ENCODE results near the gene RGPD5.
"Not testable (repeated sequence)": the region's sequence is repeated elsewhere in the genome, so short reads cannot be mapped to it uniquely, and the experiment has no call there.

The RGPD5 gene

GRCh38 chr2:109768934-109769333 is 25.2 kb upstream of the RGPD5 start:
- not testable (repeated sequence) for H3K4me2 ChIP-seq (ENCODE audit: low read length, poor library complexity, severe bottlenecking); H3K18ac ChIP-seq (ENCODE audit: low read depth in 1 of 2, low read length in 2 of 2); H2BK120ac ChIP-seq (ENCODE audit: low read depth, low read length); H3K36me3 ChIP-seq (ENCODE audit: control insufficient read depth in 1 of 2, insufficient read depth in 2 of 2, low read depth in 1 of 2, low read length in 2 of 2); H4K91ac ChIP-seq (ENCODE audit: low read length); DNase-seq; H3K4me1 ChIP-seq (ENCODE audit: control insufficient read depth, insufficient read depth, low read depth, low read length); H3K23ac ChIP-seq (ENCODE audit: low read length in 2 of 2); H3K4ac ChIP-seq (ENCODE audit: low read depth in 1 of 2, low read length in 2 of 2); H2BK15ac ChIP-seq (ENCODE audit: low read depth, poor library complexity, severe bottlenecking); H2AK5ac ChIP-seq (ENCODE audit: low read length, severe bottlenecking); H3K9me3 ChIP-seq (ENCODE audit: control insufficient read depth, low read length); H3K14ac ChIP-seq (ENCODE audit: low read length in 2 of 2); H4K8ac ChIP-seq (ENCODE audit: low read length); H2AFZ ChIP-seq (ENCODE audit: low read depth, low read length); H3K27ac ChIP-seq (ENCODE audit: low read length, poor library complexity, severe bottlenecking); H3K4me3 ChIP-seq (ENCODE audit: insufficient read depth in 1 of 2, low read depth in 1 of 2, low read length in 2 of 2); H3K79me1 ChIP-seq (replicated peaks; ENCODE audit: low read length, poor library complexity, severe bottlenecking); H3K9ac ChIP-seq (ENCODE audit: low read length); H2BK12ac ChIP-seq (ENCODE audit: low read length in 2 of 2); H2BK5ac ChIP-seq (ENCODE audit: low read depth, low read length, poor library complexity, severe bottlenecking); H3K27me3 ChIP-seq (ENCODE audit: control insufficient read depth in 1 of 2, insufficient read depth in 1 of 2, low read length in 2 of 2)
- no CpG with 5 or more reads among the region's 10 CpGs for WGBS

- H3K27ac ChIP-seq (ENCODE audit: low read length, poor library complexity, severe bottlenecking); H3K4ac ChIP-seq (ENCODE audit: low read depth in 1 of 2, low read length in 2 of 2); H3K27me3 ChIP-seq (ENCODE audit: control insufficient read depth in 1 of 2, insufficient read depth in 1 of 2, low read length in 2 of 2); H3K36me3 ChIP-seq (ENCODE audit: control insufficient read depth in 1 of 2, insufficient read depth in 2 of 2, low read depth in 1 of 2, low read length in 2 of 2); H3K79me1 ChIP-seq (replicated peaks; ENCODE audit: low read length, poor library complexity, severe bottlenecking); H3K14ac ChIP-seq (ENCODE audit: low read length in 2 of 2); H3K9ac ChIP-seq (ENCODE audit: low read length); H3K9me3 ChIP-seq (ENCODE audit: control insufficient read depth, low read length); H3K4me2 ChIP-seq (ENCODE audit: low read length, poor library complexity, severe bottlenecking); H2AFZ ChIP-seq (ENCODE audit: low read depth, low read length); H3K23ac ChIP-seq (ENCODE audit: low read length in 2 of 2); H3K4me3 ChIP-seq (ENCODE audit: insufficient read depth in 1 of 2, low read depth in 1 of 2, low read length in 2 of 2); H2BK120ac ChIP-seq (ENCODE audit: low read depth, low read length); H4K91ac ChIP-seq (ENCODE audit: low read length); H3K18ac ChIP-seq (ENCODE audit: low read depth in 1 of 2, low read length in 2 of 2); DNase-seq; H4K8ac ChIP-seq (ENCODE audit: low read length); H2BK15ac ChIP-seq (ENCODE audit: low read depth, poor library complexity, severe bottlenecking); H2BK5ac ChIP-seq (ENCODE audit: low read depth, low read length, poor library complexity, severe bottlenecking); H3K4me1 ChIP-seq (ENCODE audit: control insufficient read depth, insufficient read depth, low read depth, low read length); H2BK12ac ChIP-seq (ENCODE audit: low read length in 2 of 2); H2AK5ac ChIP-seq (ENCODE audit: low read length, severe bottlenecking): not testable (repeated sequence)
- no CpG with 5 or more reads among the region's 2 CpGs for whole genome bisulfite sequencing
Measured at GRCh38 chr2:109779118-109779517, 15.0 kb upstream of the RGPD5 start.

GRCh38 chr2:109781147-109781816 is 12.8 kb upstream of the RGPD5 start:
- H3K18ac ChIP-seq (ENCODE audit: low read depth in 1 of 2, low read length in 2 of 2); H2AFZ ChIP-seq (ENCODE audit: low read depth, low read length); H2BK120ac ChIP-seq (ENCODE audit: low read depth, low read length); H3K14ac ChIP-seq (ENCODE audit: low read length in 2 of 2); H3K36me3 ChIP-seq (ENCODE audit: control insufficient read depth in 1 of 2, insufficient read depth in 2 of 2, low read depth in 1 of 2, low read length in 2 of 2); H3K4me3 ChIP-seq (ENCODE audit: insufficient read depth in 1 of 2, low read depth in 1 of 2, low read length in 2 of 2); H3K27me3 ChIP-seq (ENCODE audit: control insufficient read depth in 1 of 2, insufficient read depth in 1 of 2, low read length in 2 of 2); H3K9me3 ChIP-seq (ENCODE audit: control insufficient read depth, low read length); H3K27ac ChIP-seq (ENCODE audit: low read length, poor library complexity, severe bottlenecking); H4K8ac ChIP-seq (ENCODE audit: low read length); DNase-seq; H2AK5ac ChIP-seq (ENCODE audit: low read length, severe bottlenecking); H3K4me2 ChIP-seq (ENCODE audit: low read length, poor library complexity, severe bottlenecking); H2BK15ac ChIP-seq (ENCODE audit: low read depth, poor library complexity, severe bottlenecking); H2BK12ac ChIP-seq (ENCODE audit: low read length in 2 of 2); H3K4me1 ChIP-seq (ENCODE audit: control insufficient read depth, insufficient read depth, low read depth, low read length); H4K91ac ChIP-seq (ENCODE audit: low read length); H3K79me1 ChIP-seq (replicated peaks; ENCODE audit: low read length, poor library complexity, severe bottlenecking); H2BK5ac ChIP-seq (ENCODE audit: low read depth, low read length, poor library complexity, severe bottlenecking); H3K9ac ChIP-seq (ENCODE audit: low read length); H3K4ac ChIP-seq (ENCODE audit: low read depth in 1 of 2, low read length in 2 of 2); H3K23ac ChIP-seq (ENCODE audit: low read length in 2 of 2): not testable (repeated sequence)
- WGBS, result no CpG with 5 or more reads among the region's 15 CpGs

- not testable (repeated sequence) for H3K23ac ChIP-seq (ENCODE audit: low read length in 2 of 2); H3K27ac ChIP-seq (ENCODE audit: low read length, poor library complexity, severe bottlenecking); H3K14ac ChIP-seq (ENCODE audit: low read length in 2 of 2); DNase-seq; H3K36me3 ChIP-seq (ENCODE audit: control insufficient read depth in 1 of 2, insufficient read depth in 2 of 2, low read depth in 1 of 2, low read length in 2 of 2); H3K27me3 ChIP-seq (ENCODE audit: control insufficient read depth in 1 of 2, insufficient read depth in 1 of 2, low read length in 2 of 2); H3K4ac ChIP-seq (ENCODE audit: low read depth in 1 of 2, low read length in 2 of 2); H4K91ac ChIP-seq (ENCODE audit: low read length); H2AFZ ChIP-seq (ENCODE audit: low read depth, low read length); H4K8ac ChIP-seq (ENCODE audit: low read length); H3K4me3 ChIP-seq (ENCODE audit: insufficient read depth in 1 of 2, low read depth in 1 of 2, low read length in 2 of 2); H3K18ac ChIP-seq (ENCODE audit: low read depth in 1 of 2, low read length in 2 of 2); H2BK12ac ChIP-seq (ENCODE audit: low read length in 2 of 2); H2AK5ac ChIP-seq (ENCODE audit: low read length, severe bottlenecking); H2BK5ac ChIP-seq (ENCODE audit: low read depth, low read length, poor library complexity, severe bottlenecking); H2BK120ac ChIP-seq (ENCODE audit: low read depth, low read length); H3K79me1 ChIP-seq (replicated peaks; ENCODE audit: low read length, poor library complexity, severe bottlenecking); H3K4me2 ChIP-seq (ENCODE audit: low read length, poor library complexity, severe bottlenecking); H3K9me3 ChIP-seq (ENCODE audit: control insufficient read depth, low read length); H2BK15ac ChIP-seq (ENCODE audit: low read depth, poor library complexity, severe bottlenecking); H3K9ac ChIP-seq (ENCODE audit: low read length); H3K4me1 ChIP-seq (ENCODE audit: control insufficient read depth, insufficient read depth, low read depth, low read length)
- WGBS, result no CpG with 5 or more reads among the region's 2 CpGs
Measured at GRCh38 chr2:109782446-109782993, 11.6 kb upstream of the RGPD5 start.

Measured in mesenchymal stem cell (in vitro differentiated cells and primary cell).